ENCODE measurements around the gene PADI3. TPM values are rescaled to one million over a fixed set of nuclear protein-coding genes. Genes with fewer than 3 reads are reported as not detected.

PADI3 gene
- total and polyA plus RNA-seq, 2 of the 8 experiments (the other 6 are each of a cell fraction or from before 2014, with no cell fraction given): 0.37 to 0.94 TPM

DNA sequence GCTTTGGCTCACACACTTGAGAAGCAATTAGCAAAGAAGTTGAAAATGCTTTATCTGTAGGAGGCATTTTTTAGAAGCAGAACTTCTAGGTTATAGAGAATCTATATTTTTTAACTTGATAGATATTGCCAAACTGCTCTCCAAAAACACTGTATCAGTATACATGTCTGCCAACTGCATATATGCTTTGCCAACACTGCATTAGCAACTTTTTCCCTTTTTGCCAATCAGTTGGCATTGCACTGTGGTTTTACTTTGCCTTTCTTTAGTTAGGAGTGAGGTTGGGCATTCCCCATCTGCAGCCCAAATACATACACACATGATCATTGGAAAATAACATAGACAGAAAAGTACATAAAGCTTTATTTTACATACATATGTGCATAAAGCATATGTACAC lies 15.0 kb downstream of the PADI3 start:
- Histone ChIP-seq H3K23me2 (ENCODE audit: low read depth, low read length) (no peaks in the 10 kb centered on the region), H4K5ac (ENCODE audit: insufficient read length, low read depth, low read length) (no peak overlapping the region), H3K4me3 (ENCODE audit: extremely low read depth in 1 of 4, insufficient read depth in 2 of 4, low read depth in 3 of 4, low read length in 4 of 4) (no peak overlapping the region), H2BK12ac (ENCODE audit: low read depth, low read length) (no peak overlapping the region), H3K14ac (ENCODE audit: insufficient read length) (no peak overlapping the region), H2AFZ (ENCODE audit: low read length) (no peak overlapping the region), H3K4ac (replicated peaks; ENCODE audit: insufficient read length, low read depth, low read length) (no peak overlapping the region), H3K27ac (ENCODE audit: low read depth, low read length) (no peak overlapping the region), H3K9me3 (ENCODE audit: insufficient read depth in 2 of 2, low read depth in 1 of 2, low read length in 1 of 2) (no peaks in the 10 kb centered on the region), H3K9ac (replicated peaks in 1 of 4; ENCODE audit: extremely low read depth in 1 of 4, low read depth in 3 of 4, low read length in 3 of 4) (no peak overlapping the region), H3K79me2 (ENCODE audit: control insufficient read depth in 1 of 2, insufficient read depth in 2 of 2, low read length in 2 of 2) (no peaks in the 10 kb centered on the region), H3K18ac (ENCODE audit: extremely low read depth, low read length) (no peak overlapping the region), H3K79me1 (ENCODE audit: low read depth, low read length) (no peaks in the 10 kb centered on the region), H3K4me2 (ENCODE audit: insufficient read depth in 1 of 2, low read depth in 2 of 2, low read length in 2 of 2) (no peak overlapping the region), H4K8ac (ENCODE audit: extremely low read depth, insufficient read depth, low read length) (no peak overlapping the region), H2AK5ac (ENCODE audit: low read depth, low read length) (no peak overlapping the region), H3K56ac (replicated peaks; ENCODE audit: insufficient read length, low read depth, low read length) (no peak overlapping the region), H3K4me1 (replicated peaks in 1 of 4; ENCODE audit: control insufficient read depth in 3 of 4, insufficient read depth in 4 of 4, low read length in 3 of 4) (no peaks in the 10 kb centered on the region; a peak in 1 of 7 replicates), H2BK15ac (ENCODE audit: low read length) (no peak overlapping the region), H3K36me3 (ENCODE audit: control insufficient read depth in 2 of 4, insufficient read depth in 4 of 4, low read length in 3 of 4) (no peaks in the 10 kb centered on the region), H3K27me3 (replicated peaks in 1 of 4; ENCODE audit: control insufficient read depth in 3 of 4, extremely low read depth in 1 of 4, insufficient read depth in 3 of 4, low read length in 3 of 4) (peaks cover 0 to 2% (median 0%) of the 10 kb centered on the region in 4 experiments; a peak in 1 of 7 replicates), H2BK20ac (ENCODE audit: low read length) (no peak overlapping the region), H4K91ac (replicated peaks; ENCODE audit: insufficient read length, low read length) (no peak overlapping the region), H2BK5ac (ENCODE audit: low read depth, low read length) (no peak overlapping the region), H2BK120ac (replicated peaks; ENCODE audit: low read depth, low read length) (no peak overlapping the region), H4K20me1 (replicated peaks in 1 of 2; ENCODE audit: control insufficient read depth in 1 of 2, insufficient read depth in 2 of 2, low read length in 2 of 2) (no peaks in the 10 kb centered on the region), H3K23ac (ENCODE audit: insufficient read length) (no peak overlapping the region)
- DNase-seq (ENCODE audit: low read depth in 1 of 2, low spot score in 2 of 2) (no peak), FAIRE-seq (no peak)
- TF ChIP-seq CHD2 (IDR thresholded peaks at IDR 0.05; ENCODE audit: low read length): no peak
- no peak for TF ChIP-seq SP2 (IDR thresholded peaks at IDR 0.05; ENCODE audit: low read length)
- TF ChIP-seq CHD1 (IDR thresholded peaks at IDR 0.05; ENCODE audit: low read depth, low read length): no peak
- TF ChIP-seq TAF1 (IDR thresholded peaks at IDR 0.05; ENCODE audit: low read depth, low read length): no peak
- TF ChIP-seq KDM4A (IDR thresholded peaks at IDR 0.05; ENCODE audit: low read depth, low read length, severe bottlenecking): no peak
- TF ChIP-seq YY1 (IDR thresholded peaks at IDR 0.05; ENCODE audit: low read depth, low read length): no peak
- TF ChIP-seq, protein P1, sequence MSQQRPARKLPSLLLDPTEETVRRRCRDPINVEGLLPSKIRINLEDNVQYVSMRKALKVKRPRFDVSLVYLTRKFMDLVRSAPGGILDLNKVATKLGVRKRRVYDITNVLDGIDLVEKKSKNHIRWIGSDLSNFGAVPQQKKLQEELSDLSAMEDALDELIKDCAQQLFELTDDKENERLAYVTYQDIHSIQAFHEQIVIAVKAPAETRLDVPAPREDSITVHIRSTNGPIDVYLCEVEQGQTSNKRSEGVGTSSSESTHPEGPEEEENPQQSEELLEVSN (IDR thresholded peaks at IDR 0.05): no peak
- TF ChIP-seq GABPA (IDR thresholded peaks at IDR 0.05; ENCODE audit: borderline replicate concordance, insufficient read depth, low read length): no peak
- TF ChIP-seq NANOG (IDR thresholded peaks at IDR 0.05; ENCODE audit: insufficient read depth, low read depth, low read length, poor library complexity, severe bottlenecking): no peak
- no peak for TF ChIP-seq RXRA (IDR thresholded peaks at IDR 0.05; ENCODE audit: insufficient read depth, low read depth, low read length)
- POLR2A ChIA-PET (ENCODE audit: partially characterized antibody): interaction anchor here (0.6 kb wide), 1 partner anchor 63 kb away, joined by 3 read pairs; no protein-coding TSS in a partner anchor
- CTCF ChIA-PET (ENCODE audit: partially characterized antibody): interaction anchor here (1.1 to 2.7 kb wide), 6 partner anchors 10 to 143 kb away, joined by 3 to 16 read pairs (median 4); no protein-coding TSS in a partner anchor

Data from H1 (cell line).